Panc1 (cell line): ENCODE data around the gene COL1A1. TPM values are rescaled to one million over a fixed set of nuclear protein-coding genes. Genes with fewer than 3 reads are reported as not detected.

Source experiments
- ATAC-seq: fragments of 200-7000 bp; cut with Tn5 transposase; 2 replicates; pipeline ENCODE4 v1.9.1; 2020; ENCODE audit warnings: mild to moderate bottlenecking, moderate library complexity
- BruUV-seq: library from RNA; stranded (reverse); fragments of 400-500 nt; replicated peaks from 2 replicates; lab custom pipeline; 2021; lab: Mats Ljungman, UMichigan
- CTCF ChIA-PET: fragments of 300-600 bp; sonication (Branson Sonifier 250); formaldehyde crosslinking; loops from one replicate; lab custom pipeline; 2022; ENCODE audit warnings: antibody characterized with exemption; lab: Charles Lee
- POLR2A ChIA-PET: fragments of 300-600 bp; sonication (Branson Sonifier 250); formaldehyde crosslinking; loops from one replicate; lab custom pipeline; 2022; ENCODE audit warnings: antibody characterized with exemption; lab: Charles Lee
- DNase-seq: peaks from one replicate; pipeline ENCODE4 v3.0.0-alpha.2; 2010; ENCODE audit warnings: low read depth, low spot score
- H3K27ac ChIP-seq: 2 replicates; pipeline ENCODE4 v1.5.1; 2011; ENCODE audit warnings: mild to moderate bottlenecking, low read length, inconsistent platforms
- H3K27me3 ChIP-seq: fragments of 200-500 bp; sonication (Bioruptor generic); 2 replicates; pipeline ENCODE4 v1.6.0; 2014; ENCODE audit warnings: low read length, inconsistent platforms; ENCODE audit not compliant: control insufficient read depth, insufficient read depth
- H3K36me3 ChIP-seq: fragments of 200-500 bp; sonication (Bioruptor generic); 2 replicates; pipeline ENCODE4 v1.5.1; 2014; ENCODE audit warnings: inconsistent platforms, mild to moderate bottlenecking, low read length, moderate library complexity; ENCODE audit not compliant: control insufficient read depth, insufficient read depth
- H3K4me1 ChIP-seq: 2 replicates; pipeline ENCODE4 v1.5.1; 2011; ENCODE audit warnings: inconsistent platforms, mild to moderate bottlenecking, low read length, moderate library complexity; ENCODE audit not compliant: control insufficient read depth, insufficient read depth
- H3K4me3 ChIP-seq, 2 experiments: 2 replicates each; pipeline ENCODE4 v1.5.1; 2011 to 2012; ENCODE audit warnings: low read depth in 2 of 2, low read length in 2 of 2, mild to moderate bottlenecking in 2 of 2, inconsistent platforms in 1 of 2, moderate library complexity in 1 of 2
- H3K9me3 ChIP-seq: fragments of 200-500 bp; sonication (Bioruptor generic); 2 replicates; pipeline ENCODE4 v1.5.1; 2014; ENCODE audit warnings: low read depth, mild to moderate bottlenecking, inconsistent platforms, low read length, moderate library complexity; ENCODE audit not compliant: control insufficient read depth, insufficient read depth
- CTCF ChIP-seq: fragments of 450-650 bp; IDR thresholded peaks from 2 replicates; pipeline ENCODE4 v1.5.1; 2017; ENCODE audit warnings: mild to moderate bottlenecking
- POLR2AphosphoS5 ChIP-seq: IDR thresholded peaks from 2 replicates; pipeline ENCODE4 v1.6.1; 2012; ENCODE audit warnings: mild to moderate bottlenecking, low read depth, low read length, moderate library complexity
- REST ChIP-seq, 2 experiments: IDR thresholded peaks; 2 replicates each; pipeline ENCODE4 v1.6.1; 2011 to 2012; ENCODE audit warnings: low read depth in 2 of 2, control low read depth in 1 of 2, low read length in 1 of 2, mild to moderate bottlenecking in 1 of 2, moderate library complexity in 1 of 2; ENCODE audit not compliant: insufficient read depth in 1 of 2
- SIN3A ChIP-seq: IDR thresholded peaks from 2 replicates; pipeline ENCODE4 v1.6.1; 2012; ENCODE audit warnings: low read depth, mild to moderate bottlenecking, low read length, moderate library complexity, borderline replicate concordance; ENCODE audit not compliant: insufficient read depth
- TCF7L2 ChIP-seq: IDR thresholded peaks from 2 replicates; pipeline ENCODE4 v1.6.1; 2011; ENCODE audit warnings: mild to moderate bottlenecking, low read depth, low read length, inconsistent platforms
- in situ Hi-C: cut with HindIII; loops from 2 replicates; pipeline ENCODE4 v1.10.0; 2016; ENCODE audit warnings: low sequenced_read_pairs, low pct_unique_long_range_greater_than_20kb
- intact Hi-C: fragments of 100-400 bp; cut with micrococcal nuclease; formaldehyde crosslinking; loops from one replicate; pipeline ENCODE4 v1.10.0; 2022; ENCODE audit not compliant: unreplicated experiment
- total RNA-seq: library from RNA; stranded (reverse); gene quantifications from one replicate; pipeline ENCODE4 v1.2.1, GENCODE V29; 2021; ENCODE audit not compliant: unreplicated experiment

Gene COL1A1
- total RNA-seq, 1 experiment from 2014 or later: 52.7 TPM

- H3K36me3 ChIP-seq: no peaks in the 10 kb centered on the region
- H3K9me3 ChIP-seq: no peaks in the 10 kb centered on the region
- intact Hi-C loops (no loop called here), in situ Hi-C loops (no loop called here)
- no TSS peak for BruUV-seq
- ChIA-PET CTCF (no interaction called here), POLR2A (interaction anchor here (0.8 kb wide), 1 partner anchor 438 kb away, joined by 3 read pairs; no protein-coding TSS in a partner anchor)
- no peak overlapping the region for H3K27ac ChIP-seq
- no peak for DNase-seq
- H3K4me1 ChIP-seq: peaks cover 21% of the 10 kb centered on the region
- ATAC-seq: no peak
- no peaks in the 10 kb centered on the region for H3K27me3 ChIP-seq
- no peak overlapping the region for H3K4me3 ChIP-seq
- TF ChIP-seq CTCF (no peak), REST (IDR thresholded peaks at IDR 0.05; ENCODE audit: insufficient read depth in 1 of 2, low read depth in 2 of 2, low read length in 1 of 2) (no peak), TCF7L2 (no peak), SIN3A (no peak), POLR2AphosphoS5 (no peak)
Measured at GRCh38 chr17:50172936-50173334, 28.5 kb downstream of the COL1A1 start.

GRCh38 chr17:50172130-50172529, 29.3 kb downstream of the COL1A1 start:
- no TSS peak for BruUV-seq
- H3K4me3 ChIP-seq: no peak overlapping the region
- no peaks in the 10 kb centered on the region for H3K36me3 ChIP-seq
- H3K27ac ChIP-seq: no peak overlapping the region
- intact Hi-C loops: no loop called here
- in situ Hi-C loops: no loop called here
- ATAC-seq: no peak
- DNase-seq: no peak
- ChIA-PET POLR2A (no interaction called here), CTCF (no interaction called here)
- no peaks in the 10 kb centered on the region for H3K9me3 ChIP-seq
- peaks cover 15% of the 10 kb centered on the region for H3K4me1 ChIP-seq
- no peak for TF ChIP-seq REST (IDR thresholded peaks at IDR 0.05; ENCODE audit: insufficient read depth in 1 of 2, low read depth in 2 of 2, low read length in 1 of 2)
- no peak for TF ChIP-seq POLR2AphosphoS5
- no peak for TF ChIP-seq CTCF
- no peaks in the 10 kb centered on the region for H3K27me3 ChIP-seq
